HG03039 (cell line): Measurements from ENCODE around the gene DENND2C.

Experiments
- ATAC-seq: cut with Tn5 transposase; IDR thresholded peaks from one replicate; pipeline ENCODE4 v1.9.1; 2021; ENCODE audit warnings: mild to moderate bottlenecking, moderate library complexity; ENCODE audit not compliant: unreplicated experiment

DENND2C gene

GRCh38 chr1:114688526-114688925 is 18.7 kb upstream of the DENND2C start:
- ATAC-seq, result no peak

DNA sequence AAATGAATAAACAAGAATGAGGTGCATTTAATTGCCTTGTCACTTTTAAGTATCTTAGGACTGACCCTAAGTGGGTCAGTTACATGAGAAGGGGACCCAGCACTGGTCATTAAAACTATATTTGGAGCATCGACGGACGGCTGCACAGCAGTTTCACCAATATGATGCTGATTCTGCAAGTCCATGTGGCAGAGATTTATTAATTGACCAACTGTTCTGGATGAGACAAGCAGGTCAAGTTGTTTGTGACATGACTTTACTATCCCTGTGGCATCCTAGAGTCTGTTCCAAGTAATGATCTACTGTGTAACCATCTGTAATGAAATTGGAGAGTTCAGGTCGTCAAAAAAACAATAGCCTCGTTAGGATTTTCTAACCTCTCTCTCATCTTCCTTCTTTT is 16.0 kb upstream of the DENND2C start:
- no peak for ATAC-seq

- no peak for ATAC-seq
Measured at GRCh38 chr1:114677691-114678090, 7.8 kb upstream of the DENND2C start.

GRCh38 chr1:114676115-114676514 is 6.3 kb upstream of the DENND2C start:
- ATAC-seq, result no peak

- no peak for ATAC-seq
Measured at GRCh38 chr1:114671939-114672275, 2.1 kb upstream of the DENND2C start.

GRCh38 chr1:114671011-114671938 is 1.4 kb upstream of the DENND2C start:
- ATAC-seq, result no peak

- ATAC-seq, result peak; percentile 98
Measured at GRCh38 chr1:114670083-114671010, 498 bp upstream of the DENND2C start.

DNA sequence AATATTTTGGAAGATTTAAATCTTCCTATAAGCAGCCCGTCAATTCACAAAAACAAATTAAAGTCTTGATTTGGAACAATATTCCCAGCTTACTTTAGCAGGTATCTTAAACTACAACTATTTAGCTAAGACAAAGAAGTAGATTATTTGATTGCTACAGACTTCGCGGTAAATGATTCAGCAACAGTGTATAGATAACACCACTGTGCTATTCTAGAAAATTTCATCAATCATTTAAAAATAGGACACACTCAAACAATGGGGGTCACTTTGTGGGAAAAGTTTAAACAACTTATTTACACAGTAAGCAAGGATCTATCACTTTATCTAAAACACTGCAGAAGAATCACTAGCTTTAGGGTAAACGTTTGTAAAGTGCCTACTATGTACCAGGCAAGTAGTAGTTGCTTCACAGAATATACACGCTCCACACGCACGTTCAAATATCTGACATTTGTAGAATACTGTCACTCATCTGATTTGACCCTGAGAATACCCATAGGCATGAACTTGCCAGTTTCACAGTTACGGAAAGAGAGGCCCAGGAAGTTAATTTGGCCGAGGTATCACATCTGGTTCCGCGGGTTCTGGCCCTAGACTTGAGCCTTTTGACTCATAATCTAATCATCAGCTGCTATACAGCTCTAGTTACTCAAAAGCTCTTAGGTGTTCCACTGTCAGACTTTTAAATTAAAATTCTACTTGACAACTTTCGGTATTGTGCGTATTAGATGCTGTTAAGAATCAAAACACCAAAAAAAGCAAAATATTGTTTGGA is 876 bp downstream of the DENND2C start:
- ATAC-seq, result no peak

- no peak for ATAC-seq
Measured at GRCh38 chr1:114668373-114668772, 1.5 kb downstream of the DENND2C start.

- ATAC-seq, result no peak
Measured at GRCh38 chr1:114666954-114667353, 2.9 kb downstream of the DENND2C start.

GRCh38 chr1:114660238-114660637 is 9.6 kb downstream of the DENND2C start:
- no peak for ATAC-seq

GRCh38 chr1:114651893-114652292 is 18.0 kb downstream of the DENND2C start:
- ATAC-seq, result no peak

DNA sequence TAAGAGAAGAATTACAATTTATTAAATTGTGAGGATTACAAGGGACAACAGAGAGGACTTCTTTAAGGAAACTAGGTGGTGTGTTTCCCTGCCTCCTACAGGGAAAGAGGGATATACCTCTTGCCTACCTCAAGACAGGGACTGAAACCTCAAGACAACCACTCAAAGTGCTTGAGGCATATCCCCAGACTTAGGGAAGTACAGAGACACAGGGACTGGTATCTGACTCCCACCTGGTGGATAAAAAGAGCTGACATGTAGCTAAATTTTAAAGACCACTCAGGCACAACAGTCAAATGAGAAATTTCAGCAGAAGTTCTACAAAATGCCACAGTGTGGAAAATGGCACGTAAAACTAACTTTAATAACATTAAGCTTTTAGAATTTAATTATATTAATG is 21.3 kb downstream of the DENND2C start:
- no peak for ATAC-seq

GRCh38 chr1:114641377-114641776 is 28.5 kb downstream of the DENND2C start:
- ATAC-seq, result no peak

DNA sequence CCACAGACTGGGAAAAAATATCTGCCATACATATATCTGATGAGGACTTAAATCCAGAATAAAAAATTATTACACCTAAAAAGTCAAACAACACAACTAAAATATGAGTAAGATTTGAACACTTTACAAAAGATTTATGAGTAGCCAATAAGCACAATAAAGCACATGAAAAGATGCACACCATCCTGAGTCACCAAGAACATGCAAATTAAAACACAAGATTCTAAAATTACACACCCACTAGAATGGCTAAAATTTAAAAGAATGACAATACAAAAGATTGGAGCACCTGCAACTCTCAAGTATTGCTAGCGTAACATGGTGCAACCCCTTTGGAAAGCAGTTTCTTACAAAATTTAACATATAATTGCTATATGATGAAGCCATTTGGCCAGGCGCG is 30.9 kb downstream of the DENND2C start:
- no peak for ATAC-seq

GRCh38 chr1:114632427-114632826 is 37.4 kb downstream of the DENND2C start:
- no peak for ATAC-seq

- ATAC-seq, result no peak
Measured at GRCh38 chr1:114627107-114627506, 42.7 kb downstream of the DENND2C start.

DNA sequence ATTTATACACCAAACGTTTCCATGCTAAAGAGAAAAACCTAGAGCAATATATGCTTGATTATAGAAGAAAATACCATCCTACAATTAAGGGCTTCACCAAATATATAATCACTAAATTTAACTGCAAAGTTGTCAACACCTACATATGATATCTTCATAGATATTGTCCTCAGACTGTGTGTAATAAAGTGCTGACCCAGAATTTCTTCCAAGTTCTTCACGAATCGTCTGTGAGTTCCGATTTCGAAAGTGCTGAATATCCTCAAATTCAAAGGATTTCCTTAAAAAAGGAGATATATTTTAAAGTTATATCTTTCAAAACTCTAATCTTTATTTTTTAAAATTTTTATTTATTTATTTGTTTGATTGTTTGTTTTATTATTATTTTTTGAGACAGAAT is 46.5 kb downstream of the DENND2C start:
- no peak for ATAC-seq

DNA sequence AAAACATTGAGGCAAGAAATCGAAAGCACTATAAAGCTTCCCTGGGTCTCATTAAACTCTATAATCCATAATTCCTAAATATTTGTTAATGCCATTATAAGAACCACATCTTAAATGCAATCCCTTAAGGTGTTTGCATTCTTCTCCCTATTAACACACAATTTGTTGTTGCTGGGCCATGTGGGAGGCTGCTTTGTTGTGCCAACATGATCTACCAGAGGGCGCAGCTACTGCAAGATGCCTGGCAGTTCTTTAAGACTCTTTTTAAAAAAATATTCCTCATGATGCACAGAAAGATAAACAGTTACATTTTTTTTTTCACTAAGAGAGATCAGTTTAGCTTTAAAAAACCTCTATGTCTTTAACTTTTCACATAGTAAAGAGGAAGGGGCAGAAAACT is 49.4 kb downstream of the DENND2C start:
- no peak for ATAC-seq

DNA sequence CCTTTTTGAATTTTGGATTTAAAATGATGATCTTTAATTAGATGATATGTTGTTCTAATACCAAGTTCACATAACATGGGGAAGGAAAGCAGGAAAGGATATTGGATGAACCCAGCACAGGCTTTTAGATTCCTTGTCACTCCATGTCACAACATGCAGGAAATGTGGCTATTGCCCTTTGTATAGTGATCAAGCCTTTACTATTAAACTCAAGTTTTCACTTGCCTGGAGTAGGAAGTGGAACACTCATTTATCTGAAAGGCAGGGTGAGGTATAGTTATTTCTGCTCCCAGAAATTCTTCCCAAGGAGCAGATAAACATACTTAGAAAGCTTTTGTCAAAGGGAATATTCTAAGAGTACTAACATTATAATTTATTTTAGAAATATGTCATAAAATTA is 51.2 kb downstream of the DENND2C start:
- ATAC-seq, result no peak
